Neural crest cell (in vitro differentiated cells): ENCODE measurements around the gene ANKH. TPM values are rescaled to one million over a fixed set of nuclear protein-coding genes. Genes with fewer than 3 reads are reported as not detected.

Experiments
- DNase-seq: peaks from one replicate; pipeline ENCODE4 v3.0.0; 2021; ENCODE audit warnings: low read depth, mixed read lengths, low spot score
- H3K27ac Mint-ChIP-seq: one replicate; pipeline ENCODE4 v1.8.0; 2021; ENCODE audit warnings: mild to moderate bottlenecking, mixed read lengths; ENCODE audit not compliant: unreplicated experiment
- H3K27me3 Mint-ChIP-seq: 2 replicates; pipeline ENCODE4 v1.8.0; 2021; ENCODE audit warnings: low read depth, mild to moderate bottlenecking, mixed read lengths
- H3K36me3 Mint-ChIP-seq: 2 replicates; pipeline ENCODE4 v1.8.0; 2021; ENCODE audit warnings: low read depth, mild to moderate bottlenecking, mixed read lengths
- H3K4me1 Mint-ChIP-seq: 2 replicates; pipeline ENCODE4 v1.8.0; 2021; ENCODE audit warnings: mixed read lengths
- H3K4me3 Mint-ChIP-seq: one replicate; pipeline ENCODE4 v1.8.0; 2021; ENCODE audit warnings: mild to moderate bottlenecking, mixed read lengths
- H3K9me3 Mint-ChIP-seq: 2 replicates; pipeline ENCODE4 v1.8.0; 2021; ENCODE audit warnings: mixed read lengths
- CTCF ChIP-seq: fragments of 200-600 bp; sonication (generic); conservative IDR thresholded peaks from 2 replicates; pipeline ENCODE4 v1.5.0; 2021; ENCODE audit warnings: antibody characterized with exemption, mild to moderate bottlenecking
- total RNA-seq: library from RNA; stranded (reverse); gene quantifications from 2 replicates; pipeline ENCODE4 v1.2.1, GENCODE V29; 2021

ANKH gene
- total RNA-seq, 1 donor from 2014 or later: 28.6 TPM

- no peak overlapping the region for H3K4me3 Mint-ChIP-seq
- no peaks in the 10 kb centered on the region for H3K27me3 Mint-ChIP-seq
- H3K4me1 Mint-ChIP-seq: no peaks in the 10 kb centered on the region
- no peak for DNase-seq
- H3K36me3 Mint-ChIP-seq: no peaks in the 10 kb centered on the region
- H3K27ac Mint-ChIP-seq: no peak overlapping the region
- H3K9me3 Mint-ChIP-seq: no peaks in the 10 kb centered on the region
- no peak for TF ChIP-seq CTCF
Measured at GRCh38 chr5:14831006-14831338, 40.6 kb downstream of the ANKH start.

GRCh38 chr5:14830210-14831005, 41.2 kb downstream of the ANKH start:
- Mint-ChIP-seq H3K4me3 (no peak overlapping the region), H3K27ac (no peak overlapping the region), H3K9me3 (no peaks in the 10 kb centered on the region), H3K36me3 (no peaks in the 10 kb centered on the region), H3K27me3 (no peaks in the 10 kb centered on the region), H3K4me1 (no peaks in the 10 kb centered on the region)
- no peak for DNase-seq
- no peak for TF ChIP-seq CTCF

GRCh38 chr5:14829396-14829795, 42.2 kb downstream of the ANKH start:
- H3K4me1 Mint-ChIP-seq: no peaks in the 10 kb centered on the region
- H3K4me3 Mint-ChIP-seq: no peak overlapping the region
- no peak overlapping the region for H3K27ac Mint-ChIP-seq
- no peaks in the 10 kb centered on the region for H3K36me3 Mint-ChIP-seq
- DNase-seq: no peak
- no peaks in the 10 kb centered on the region for H3K27me3 Mint-ChIP-seq
- TF ChIP-seq CTCF: no peak
- H3K9me3 Mint-ChIP-seq: no peaks in the 10 kb centered on the region

- H3K4me3 Mint-ChIP-seq: no peak overlapping the region
- TF ChIP-seq CTCF: no peak
- H3K9me3 Mint-ChIP-seq: no peaks in the 10 kb centered on the region
- H3K27ac Mint-ChIP-seq: no peak overlapping the region
- H3K4me1 Mint-ChIP-seq: no peaks in the 10 kb centered on the region
- no peak for DNase-seq
- no peaks in the 10 kb centered on the region for H3K27me3 Mint-ChIP-seq
- H3K36me3 Mint-ChIP-seq: no peaks in the 10 kb centered on the region
Measured at GRCh38 chr5:14826714-14827113, 44.9 kb downstream of the ANKH start.

- H3K4me1 Mint-ChIP-seq: peaks cover 6% of the 10 kb centered on the region
- TF ChIP-seq CTCF: no peak
- no peaks in the 10 kb centered on the region for H3K36me3 Mint-ChIP-seq
- no peak overlapping the region for H3K27ac Mint-ChIP-seq
- no peak for DNase-seq
- no peaks in the 10 kb centered on the region for H3K27me3 Mint-ChIP-seq
- no peak overlapping the region for H3K4me3 Mint-ChIP-seq
- H3K9me3 Mint-ChIP-seq: no peaks in the 10 kb centered on the region
Measured at GRCh38 chr5:14825977-14826376, 45.6 kb downstream of the ANKH start.
